Measurements from ENCODE around the gene C5orf15. TPM values are rescaled to one million over a fixed set of nuclear protein-coding genes. Genes with fewer than 3 reads are reported as not detected.

The C5orf15 gene
- total RNA-seq, 4 donors from 2014 or later, result 29.3 to 34.4 (median 32.0) TPM

- Histone ChIP-seq H3K36me3 (no peaks in the 10 kb centered on the region), H3K27me3 (no peaks in the 10 kb centered on the region), H3K9me3 (no peaks in the 10 kb centered on the region), H3K4me3 (no peak overlapping the region), H3K27ac (no peak overlapping the region), H3K4me1 (peaks cover 9% of the 10 kb centered on the region)
- DNase-seq (ENCODE audit: low spot score in 2 of 2), result no peak
- 78% methylated on average over 12 of the region's 13 CpGs for WGBS
- no peak for TF ChIP-seq POLR2A (IDR thresholded peaks at IDR 0.05)
- TF ChIP-seq CTCF (IDR thresholded peaks at IDR 0.05), result no peak
- no peak for TF ChIP-seq POLR2AphosphoS5 (IDR thresholded peaks at IDR 0.05)
- TF ChIP-seq EP300 (IDR thresholded peaks at IDR 0.05), result no peak
Measured at GRCh38 chr5:133932441-133933168, 35.8 kb downstream of the C5orf15 start.

GRCh38 chr5:133931546-133931945 is 36.9 kb downstream of the C5orf15 start:
- H3K27ac ChIP-seq, result no peak overlapping the region
- 95% methylated on average over 5 of the region's 5 CpGs for WGBS
- no peak overlapping the region for H3K4me3 ChIP-seq
- TF ChIP-seq POLR2AphosphoS5 (IDR thresholded peaks at IDR 0.05), result no peak
- TF ChIP-seq CTCF (IDR thresholded peaks at IDR 0.05), result no peak
- no peak for TF ChIP-seq EP300 (IDR thresholded peaks at IDR 0.05)
- no peak for TF ChIP-seq POLR2A (IDR thresholded peaks at IDR 0.05)
- DNase-seq (ENCODE audit: low spot score in 2 of 2), result no peak
- H3K4me1 ChIP-seq, result peaks cover 9% of the 10 kb centered on the region
- H3K27me3 ChIP-seq, result no peaks in the 10 kb centered on the region
- no peaks in the 10 kb centered on the region for H3K9me3 ChIP-seq
- H3K36me3 ChIP-seq, result no peaks in the 10 kb centered on the region

- WGBS, result 43% methylated on average over 3 of the region's 3 CpGs
- peaks cover 6% of the 10 kb centered on the region for H3K27me3 ChIP-seq
- H3K27ac ChIP-seq, result no peak overlapping the region
- no peak for DNase-seq (ENCODE audit: low spot score in 2 of 2)
- peaks cover 9% of the 10 kb centered on the region for H3K4me1 ChIP-seq
- H3K4me3 ChIP-seq, result no peak overlapping the region
- no peaks in the 10 kb centered on the region for H3K9me3 ChIP-seq
- no peak for TF ChIP-seq CTCF (IDR thresholded peaks at IDR 0.05)
- TF ChIP-seq POLR2A (IDR thresholded peaks at IDR 0.05), result no peak
- no peak for TF ChIP-seq POLR2AphosphoS5 (IDR thresholded peaks at IDR 0.05)
- no peak for TF ChIP-seq EP300 (IDR thresholded peaks at IDR 0.05)
- no peaks in the 10 kb centered on the region for H3K36me3 ChIP-seq
Measured at GRCh38 chr5:133930813-133931090, 37.7 kb downstream of the C5orf15 start.

GRCh38 chr5:133930061-133930812 is 38.2 kb downstream of the C5orf15 start:
- no peaks in the 10 kb centered on the region for H3K9me3 ChIP-seq
- TF ChIP-seq POLR2A (IDR thresholded peaks at IDR 0.05) (no peak), POLR2AphosphoS5 (IDR thresholded peaks at IDR 0.05) (no peak), CTCF (IDR thresholded peaks at IDR 0.05) (no peak), EP300 (IDR thresholded peaks at IDR 0.05) (no peak)
- H3K27ac ChIP-seq, result no peak overlapping the region
- no peak overlapping the region for H3K4me3 ChIP-seq
- DNase-seq (ENCODE audit: low spot score in 2 of 2), result no peak
- H3K27me3 ChIP-seq, result peaks cover 6% of the 10 kb centered on the region
- no peaks in the 10 kb centered on the region for H3K36me3 ChIP-seq
- peaks cover 9% of the 10 kb centered on the region for H3K4me1 ChIP-seq
- 53% methylated on average over 11 of the region's 16 CpGs for WGBS

- H3K36me3 ChIP-seq, result no peaks in the 10 kb centered on the region
- 86% methylated on average over 9 of the region's 9 CpGs for WGBS
- peaks cover 9% of the 10 kb centered on the region for H3K4me1 ChIP-seq
- no peaks in the 10 kb centered on the region for H3K9me3 ChIP-seq
- no peak overlapping the region for H3K4me3 ChIP-seq
- TF ChIP-seq POLR2A (IDR thresholded peaks at IDR 0.05), result no peak
- TF ChIP-seq EP300 (IDR thresholded peaks at IDR 0.05), result no peak
- no peak for TF ChIP-seq CTCF (IDR thresholded peaks at IDR 0.05)
- no peak for TF ChIP-seq POLR2AphosphoS5 (IDR thresholded peaks at IDR 0.05)
- H3K27me3 ChIP-seq, result peaks cover 6% of the 10 kb centered on the region
- DNase-seq (ENCODE audit: low spot score in 2 of 2), result no peak
- H3K27ac ChIP-seq, result no peak overlapping the region
Measured at GRCh38 chr5:133928587-133929393, 39.6 kb downstream of the C5orf15 start.
